Panc1 (cell line): ENCODE measurements around the gene ATF2.

Source experiments
- CTCF ChIP-seq: fragments of 450-650 bp; IDR thresholded peaks from 2 replicates; pipeline ENCODE4 v1.5.1; 2017; ENCODE audit warnings: mild to moderate bottlenecking
- SIN3A ChIP-seq: IDR thresholded peaks from 2 replicates; pipeline ENCODE4 v1.6.1; 2012; ENCODE audit warnings: low read depth, mild to moderate bottlenecking, low read length, moderate library complexity, borderline replicate concordance; ENCODE audit not compliant: insufficient read depth

DNA sequence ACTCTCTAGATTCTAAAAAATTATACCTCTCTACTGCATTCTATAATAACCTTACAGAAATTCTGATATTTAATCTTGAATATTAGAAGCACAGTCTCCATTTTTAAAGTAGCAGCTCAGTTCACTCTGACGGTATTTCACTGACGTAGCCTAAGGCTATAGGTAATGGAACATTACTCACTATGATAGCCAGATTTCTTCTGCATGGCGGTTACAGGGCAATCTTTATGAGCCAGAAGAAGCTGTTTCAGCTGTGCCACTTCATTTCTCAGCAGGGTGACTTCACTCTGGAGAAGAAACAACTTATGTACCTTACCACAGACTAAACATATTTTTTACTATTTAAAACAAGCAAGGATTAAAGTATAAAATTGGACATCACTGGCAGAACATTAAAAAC, 87.5 kb downstream of the ATF2 start:
- TF ChIP-seq CTCF (no peak), SIN3A (no peak)
